NOMO-1 treated with dmso at 0.1 percent for 144 hours (cell line): ENCODE data around the gene VAPA.

Experiments
- DNase-seq: peaks from one replicate; lab custom pipeline; 2025; ENCODE audit not compliant: unreplicated experiment; lab: John Stamatoyannopoulos, UW

Gene VAPA, protein sequence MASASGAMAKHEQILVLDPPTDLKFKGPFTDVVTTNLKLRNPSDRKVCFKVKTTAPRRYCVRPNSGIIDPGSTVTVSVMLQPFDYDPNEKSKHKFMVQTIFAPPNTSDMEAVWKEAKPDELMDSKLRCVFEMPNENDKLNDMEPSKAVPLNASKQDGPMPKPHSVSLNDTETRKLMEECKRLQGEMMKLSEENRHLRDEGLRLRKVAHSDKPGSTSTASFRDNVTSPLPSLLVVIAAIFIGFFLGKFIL

DNA sequence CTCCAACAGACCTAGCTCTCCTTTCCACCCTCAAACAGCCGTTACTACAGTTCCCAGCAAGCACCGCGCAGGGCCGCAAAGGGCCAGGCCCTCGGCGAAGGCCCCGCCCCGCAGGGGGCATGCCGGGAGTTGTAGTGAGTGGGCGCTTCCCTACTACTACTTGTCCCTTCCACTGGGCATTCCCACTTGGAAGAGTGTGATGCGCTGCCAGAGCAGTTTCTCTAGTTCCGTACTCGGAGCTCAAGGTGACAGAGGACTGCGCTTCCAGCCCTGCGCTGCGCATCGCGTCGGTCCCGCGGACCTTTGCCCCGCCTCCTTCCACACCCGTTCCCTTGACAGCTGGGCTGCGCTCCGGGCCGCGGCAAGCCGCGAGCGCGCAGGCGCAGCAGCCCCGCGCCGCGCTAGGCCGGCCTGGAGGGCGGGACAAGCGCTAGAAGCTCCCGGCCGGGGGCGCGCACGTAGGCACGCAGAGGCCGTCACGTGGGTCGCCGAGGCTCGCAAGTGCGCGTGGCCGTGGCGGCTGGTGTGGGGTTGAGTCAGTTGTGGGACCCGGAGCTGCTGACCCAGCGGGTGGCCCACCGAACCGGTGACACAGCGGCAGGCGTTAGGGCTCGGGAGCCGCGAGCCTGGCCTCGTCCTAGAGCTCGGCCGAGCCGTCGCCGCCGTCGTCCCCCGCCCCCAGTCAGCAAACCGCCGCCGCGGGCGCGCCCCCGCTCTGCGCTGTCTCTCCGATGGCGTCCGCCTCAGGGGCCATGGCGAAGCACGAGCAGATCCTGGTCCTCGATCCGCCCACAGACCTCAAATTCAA, at the start of gene VAPA:
TSS of gene VAPA (plus strand) at position 491 of the 808 bp plus-strand sequence. CDS start at position 732, 241 bp downstream.
- peak; percentile 97 for DNase-seq

DNA sequence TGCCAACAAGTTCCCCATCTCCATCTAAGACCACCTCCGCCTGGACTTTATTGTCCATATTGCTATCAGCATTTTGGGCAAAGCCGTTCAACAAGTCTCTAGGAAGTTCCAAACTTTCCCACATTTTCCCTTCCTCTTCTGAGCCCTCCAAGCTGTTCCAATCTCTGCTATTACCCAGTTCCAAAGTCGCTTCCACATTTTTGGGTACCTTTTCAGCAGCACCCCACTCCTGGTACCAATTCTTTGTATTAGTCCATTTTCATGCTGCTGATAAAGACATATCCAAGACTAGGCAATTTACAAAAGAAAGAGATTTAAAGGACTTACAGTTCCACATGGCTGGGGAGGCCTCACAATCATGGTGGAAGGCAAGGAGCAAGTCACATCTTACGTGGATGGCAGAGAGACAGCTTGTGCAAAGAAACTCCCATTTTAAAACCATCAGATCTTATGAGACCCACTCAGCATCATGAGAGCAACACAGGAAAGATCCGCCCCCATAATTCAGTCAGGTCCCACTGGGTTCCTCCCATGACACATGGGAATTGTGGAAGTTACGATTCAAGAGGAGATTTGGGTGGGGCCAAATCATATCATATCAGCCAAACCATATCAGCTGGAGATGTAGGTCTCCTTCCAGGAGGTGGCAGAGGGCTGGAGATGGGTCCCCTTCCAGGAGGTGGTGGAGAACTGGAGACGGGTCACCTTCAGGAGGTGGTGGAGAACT, 47.9 kb upstream of the VAPA start:
- no peak for DNase-seq

DNA sequence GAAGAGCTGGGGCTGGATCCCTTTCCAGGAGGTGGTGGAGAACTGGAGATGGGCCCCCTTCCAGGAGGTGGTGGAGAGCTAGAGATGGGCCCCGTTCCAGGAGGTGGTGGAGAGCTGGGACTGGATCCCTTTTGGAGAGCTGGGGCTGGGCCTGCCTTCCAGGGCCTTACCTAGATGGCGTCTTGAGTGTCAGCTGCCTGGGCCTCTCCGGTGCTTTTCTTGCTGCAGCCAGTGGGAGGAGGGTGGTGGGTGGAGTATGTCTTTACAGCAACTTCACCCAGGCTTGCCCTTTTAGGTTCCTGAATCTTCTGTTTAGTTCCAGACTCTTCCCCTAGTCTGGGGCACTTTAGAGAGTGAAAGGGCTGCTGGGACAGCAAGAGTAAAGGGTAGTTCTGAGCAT, 47.2 kb upstream of the VAPA start:
- DNase-seq: no peak

DNA sequence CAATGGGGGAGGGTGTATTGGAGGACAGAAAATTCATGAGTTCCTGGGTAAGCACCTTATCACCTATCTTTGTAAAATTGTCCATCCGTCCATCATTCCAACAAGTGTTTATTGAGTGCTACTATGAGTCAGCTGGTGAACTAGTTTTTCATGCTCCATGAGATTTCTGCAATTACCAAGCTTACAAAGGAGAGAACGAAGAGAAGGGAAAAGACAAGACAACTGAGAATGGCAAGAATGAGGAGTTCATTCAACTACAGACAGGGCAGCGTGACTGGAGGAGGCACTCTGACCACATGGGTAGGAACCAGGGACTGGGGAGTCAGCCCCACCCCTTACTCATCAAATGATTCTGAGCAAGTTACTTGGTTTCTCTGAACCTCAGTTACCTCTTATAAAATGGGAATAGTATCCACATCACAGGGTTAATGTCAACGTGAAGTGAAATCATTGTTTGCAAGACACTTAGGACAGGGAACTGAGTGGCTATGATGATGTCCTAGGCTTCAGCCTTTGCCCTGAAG, 46.7 kb upstream of the VAPA start:
- no peak for DNase-seq

DNA sequence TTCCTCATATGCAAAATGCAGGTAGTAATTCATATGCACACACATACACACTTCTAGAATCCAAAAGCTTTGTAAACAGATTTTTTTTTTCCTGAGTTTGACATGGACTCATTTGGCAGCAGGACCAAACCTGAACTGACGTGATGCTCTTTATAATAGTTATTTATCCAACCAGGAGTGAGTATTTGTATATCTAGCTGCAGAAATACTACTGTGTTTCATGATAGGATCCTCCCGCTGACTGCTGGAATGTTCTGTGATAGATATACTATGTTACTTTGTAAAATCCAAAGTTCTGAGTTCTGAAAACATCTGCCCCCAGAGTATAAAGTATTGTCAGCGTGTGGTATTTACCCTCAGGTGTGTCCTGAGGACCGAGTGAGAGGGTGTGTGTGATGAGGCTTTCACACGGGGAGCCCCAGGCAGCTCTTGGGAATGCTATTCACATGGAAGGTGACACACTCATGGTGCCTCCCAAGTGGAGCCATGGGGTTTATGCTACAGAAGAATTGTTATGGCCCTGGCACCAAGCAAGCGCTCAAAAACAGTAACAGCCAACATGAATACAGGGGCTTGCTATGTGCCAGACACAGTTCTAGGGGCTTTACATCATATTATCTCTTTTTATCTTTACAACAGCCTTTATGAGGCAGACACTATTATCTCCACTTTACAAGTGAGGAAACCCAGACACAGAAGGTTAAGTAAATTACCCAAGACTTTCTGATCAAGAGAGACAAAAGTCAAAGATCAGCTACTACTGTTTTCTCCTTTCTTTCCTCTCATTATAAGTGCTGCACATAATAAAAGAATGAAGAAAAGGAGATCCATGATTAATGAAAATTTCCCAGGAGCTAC, 44.7 kb upstream of the VAPA start:
- no peak for DNase-seq

DNA sequence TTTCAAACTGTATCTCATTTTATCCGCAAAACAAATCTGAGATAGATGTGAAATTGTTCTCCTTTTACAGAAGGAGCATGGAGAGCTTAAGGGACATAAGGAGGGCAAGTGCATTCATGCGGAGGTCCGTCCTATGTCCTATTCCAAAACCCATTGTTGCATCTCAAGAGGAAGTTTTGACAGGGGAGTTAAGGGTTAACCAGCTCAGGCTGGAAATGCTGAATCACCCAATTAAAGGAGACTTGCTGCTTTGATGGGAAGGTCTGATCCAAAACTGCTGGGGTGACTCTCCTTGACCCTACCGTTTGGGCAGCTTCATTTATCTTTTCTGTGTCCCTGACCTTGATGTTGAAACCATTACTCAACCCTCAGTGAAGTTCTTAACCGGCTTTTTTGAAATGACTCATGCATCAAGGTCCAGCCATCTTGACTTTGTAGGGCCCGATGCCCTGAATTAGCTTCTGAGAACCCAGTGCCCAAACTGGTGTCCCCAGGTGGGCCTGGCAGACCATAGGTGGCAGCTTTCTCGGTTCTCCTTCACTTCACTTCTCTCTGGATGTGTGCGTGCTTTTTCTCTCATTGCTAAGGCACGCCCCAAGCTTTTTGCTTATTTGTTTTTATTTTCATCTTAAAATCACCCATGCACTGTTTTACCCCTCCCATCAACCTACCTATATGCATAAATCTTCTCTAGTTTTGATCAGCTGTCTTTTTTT, 43.9 kb upstream of the VAPA start:
- DNase-seq: peak; percentile 93

DNA sequence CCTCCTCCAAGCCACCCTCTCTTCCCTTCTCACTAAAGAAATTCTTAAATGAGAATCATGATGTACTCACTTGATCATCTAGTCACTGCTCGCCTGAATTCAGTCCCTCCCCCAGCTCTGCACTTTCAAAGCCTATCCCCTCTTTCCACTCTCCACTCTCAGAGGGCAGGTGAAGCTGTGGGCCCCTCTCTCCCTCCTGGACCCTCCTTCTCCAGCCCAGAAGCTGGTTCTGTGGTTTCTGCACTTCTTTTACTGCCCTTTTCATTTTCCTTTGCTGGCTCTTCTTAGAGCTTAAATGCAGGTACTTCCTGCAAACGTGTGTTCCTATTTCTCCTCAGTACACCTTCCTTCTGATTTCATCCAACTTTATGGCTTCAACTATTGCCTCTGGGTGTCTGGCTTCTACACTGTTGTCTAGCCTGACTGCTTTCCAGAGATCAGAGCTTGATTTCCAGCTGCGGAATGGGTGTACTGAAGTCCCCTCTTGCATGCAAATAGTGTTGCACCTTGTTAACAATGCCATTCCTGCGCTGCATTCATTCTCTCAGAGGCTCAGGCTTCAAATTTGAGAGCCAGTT, 43.3 kb upstream of the VAPA start:
- peak; percentile 26 for DNase-seq

DNA sequence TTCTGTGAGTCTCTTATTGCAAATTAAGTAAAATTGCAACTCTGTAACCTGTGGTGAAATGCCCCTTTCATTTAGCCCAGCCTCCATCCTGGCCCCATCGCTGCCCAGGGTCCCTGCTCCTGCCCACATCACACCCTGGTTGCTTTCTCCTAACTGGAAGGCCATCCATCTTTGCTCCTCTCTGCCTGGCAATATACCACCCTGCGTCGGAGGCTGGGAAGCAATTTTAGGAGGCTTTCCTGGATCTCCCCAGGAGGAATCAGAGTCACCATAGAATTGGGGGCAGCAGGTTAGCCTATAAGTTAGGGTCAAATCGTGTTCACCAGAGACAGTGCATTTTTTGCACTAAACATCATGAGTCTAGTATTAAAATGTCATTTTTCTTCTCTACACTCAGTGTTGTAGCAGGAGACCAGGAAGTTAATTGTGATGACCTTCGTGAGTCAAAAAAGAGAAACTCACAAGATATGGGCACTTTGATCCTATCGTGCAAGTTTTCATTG, 42.5 kb upstream of the VAPA start:
- no peak for DNase-seq

DNA sequence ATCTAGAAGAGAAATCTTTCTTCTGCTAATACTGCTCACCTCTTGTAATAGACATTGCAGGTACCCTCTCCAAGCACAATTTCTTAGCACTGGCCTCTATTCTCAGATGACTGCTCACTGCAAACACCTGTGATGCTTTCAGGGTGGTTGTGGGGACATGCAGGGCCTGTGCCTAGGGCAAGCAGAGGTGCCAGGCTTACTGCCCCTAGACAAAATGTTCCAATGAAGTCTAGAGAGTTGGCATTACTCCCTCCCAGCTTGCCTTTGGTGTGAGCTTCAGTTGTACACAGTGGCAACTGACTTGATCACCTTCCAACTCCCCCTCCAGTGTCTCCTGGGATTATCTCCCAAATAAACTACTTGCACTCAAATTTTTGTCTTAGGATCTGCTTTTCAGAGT, 41.0 kb upstream of the VAPA start:
- no peak for DNase-seq

DNA sequence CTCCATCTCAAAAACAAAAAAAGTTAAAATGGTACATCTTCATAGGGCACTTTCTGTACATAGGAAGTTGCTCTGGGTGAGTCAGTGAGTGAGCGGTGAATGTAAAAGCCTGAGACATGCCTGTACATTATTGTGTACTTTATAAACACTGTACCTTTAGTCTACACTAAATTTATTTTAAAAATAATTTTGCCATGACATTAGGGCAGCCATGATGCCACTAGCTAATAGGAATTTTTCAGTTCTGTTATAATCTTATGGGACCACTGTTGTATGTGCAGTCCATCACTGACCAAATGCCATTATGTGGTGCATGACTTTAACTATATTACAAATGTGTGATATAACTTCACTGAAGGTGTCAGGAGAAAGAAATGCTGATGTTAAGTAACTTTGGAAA, 39.1 kb upstream of the VAPA start:
- DNase-seq: no peak

DNA sequence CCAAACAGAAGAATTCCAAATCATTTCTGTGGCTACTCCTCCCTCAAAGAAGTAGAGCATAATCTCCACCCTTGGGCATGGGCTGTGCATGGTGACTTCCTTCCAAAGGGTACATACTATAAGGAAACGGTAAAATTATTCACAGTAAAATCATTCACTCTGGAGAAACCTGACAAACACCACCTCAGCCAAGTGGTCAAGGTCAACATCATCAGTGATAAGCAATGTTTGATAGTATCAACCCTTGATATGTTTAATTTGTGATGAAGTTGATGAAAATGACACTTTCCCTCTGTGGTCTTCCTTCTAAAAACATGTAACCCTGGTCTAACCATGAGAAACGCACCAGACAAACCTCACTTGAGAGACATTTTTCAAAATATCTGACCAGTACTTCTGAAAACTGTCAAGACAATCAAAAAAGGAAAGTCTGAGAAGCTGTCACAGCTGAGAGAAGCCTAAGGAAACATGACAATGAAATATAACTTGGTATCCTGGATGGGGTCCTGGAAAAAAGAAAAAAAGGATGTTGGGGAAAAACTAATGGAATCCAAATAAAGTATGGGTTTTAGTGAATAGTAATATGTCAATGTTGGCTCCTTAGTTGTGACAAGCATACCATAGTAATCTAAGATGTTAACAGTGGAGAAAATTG, 37.5 kb upstream of the VAPA start:
- no peak for DNase-seq

DNA sequence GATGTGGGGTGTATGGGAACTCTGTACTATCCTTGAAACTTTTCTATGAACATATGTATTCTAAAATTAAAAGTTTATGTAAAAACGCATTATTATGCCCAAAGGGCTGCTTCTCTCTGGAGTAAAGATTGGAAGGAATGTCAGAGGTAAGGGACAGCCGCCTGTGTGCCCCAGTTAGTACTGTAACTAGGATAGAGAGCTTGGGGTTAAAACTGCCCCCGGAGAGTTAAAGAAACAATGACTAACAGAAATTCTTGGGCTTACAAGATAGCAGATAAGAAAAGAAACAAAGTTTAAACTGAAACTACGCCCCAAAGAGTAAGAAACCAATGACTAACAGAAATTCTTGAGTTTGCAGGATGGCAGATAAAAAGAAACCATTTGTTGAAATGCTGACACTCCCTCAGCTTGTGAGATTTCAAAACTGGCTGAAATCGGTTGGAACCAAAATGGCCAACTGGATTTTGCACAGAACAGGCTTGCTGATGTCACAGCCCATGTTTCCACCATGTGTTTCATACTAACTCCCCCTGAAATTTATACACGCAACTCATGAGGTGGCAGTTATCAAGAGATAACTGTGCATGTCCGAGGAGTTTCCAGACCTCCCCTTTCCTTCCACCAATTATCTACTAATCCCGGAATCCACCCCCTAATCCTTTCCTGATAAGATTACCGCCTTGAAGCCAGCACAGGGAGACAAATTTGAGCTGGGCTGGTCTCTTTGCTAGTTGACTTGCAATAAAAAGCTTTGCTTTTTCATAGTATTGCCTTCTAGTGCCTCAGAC, 36.8 kb upstream of the VAPA start:
- DNase-seq: no peak

DNA sequence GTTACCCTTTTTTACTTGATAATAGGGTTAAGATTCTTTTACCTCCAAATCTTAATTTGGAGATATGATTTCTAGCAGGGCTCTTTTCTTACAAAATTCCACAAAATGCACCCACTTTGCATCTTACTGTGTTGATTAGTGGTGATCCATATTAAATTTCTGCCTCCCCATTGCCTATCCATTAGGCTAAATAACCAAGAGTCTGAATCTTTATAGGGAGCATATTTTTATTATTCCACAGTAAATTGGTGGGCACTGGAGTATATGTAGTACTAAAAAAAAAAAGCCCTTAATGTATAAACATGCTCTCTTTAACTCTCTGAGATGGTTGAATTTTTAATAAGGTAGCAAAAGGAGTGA, 36.2 kb upstream of the VAPA start:
- DNase-seq: no peak

DNA sequence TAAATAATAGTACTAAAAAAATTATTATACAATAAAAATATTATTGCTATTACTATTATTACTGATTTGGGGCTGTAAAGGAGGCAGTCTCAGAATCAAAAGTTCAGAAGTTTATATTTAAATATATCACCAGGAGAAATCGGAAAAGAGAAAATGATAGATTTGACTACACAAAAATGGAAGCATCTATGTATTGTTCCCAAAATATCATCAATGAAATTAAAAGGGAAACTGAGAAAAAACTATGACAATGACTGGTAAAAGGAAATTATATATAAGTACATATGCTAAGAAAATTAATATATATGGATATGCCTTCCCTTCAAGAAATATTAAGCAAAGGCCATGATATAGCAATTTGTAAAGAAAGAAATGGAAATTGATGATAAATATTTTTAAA, 35.7 kb upstream of the VAPA start:
- no peak for DNase-seq

DNA sequence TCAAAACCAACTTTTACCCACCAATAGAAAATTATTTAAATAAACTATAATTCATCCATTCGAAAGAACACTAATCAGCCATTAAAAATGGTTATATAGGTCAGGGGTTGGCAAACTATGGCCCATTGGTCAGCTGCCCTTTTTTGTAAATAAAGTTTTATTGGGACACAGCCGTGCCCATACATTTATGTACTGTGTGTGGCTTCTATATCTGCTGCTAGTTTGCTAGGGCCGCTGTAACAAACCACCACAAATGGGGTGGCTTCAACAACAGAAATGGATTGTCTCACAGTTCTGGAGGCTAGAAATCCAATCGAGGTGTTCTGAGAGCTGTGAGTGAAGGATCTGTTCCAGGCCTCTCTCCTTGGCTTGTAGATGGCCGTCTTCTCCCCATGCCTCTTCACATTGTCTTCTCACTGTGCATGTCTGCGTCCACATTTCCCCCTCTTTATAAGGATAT, 35.0 kb upstream of the VAPA start:
- no peak for DNase-seq

DNA sequence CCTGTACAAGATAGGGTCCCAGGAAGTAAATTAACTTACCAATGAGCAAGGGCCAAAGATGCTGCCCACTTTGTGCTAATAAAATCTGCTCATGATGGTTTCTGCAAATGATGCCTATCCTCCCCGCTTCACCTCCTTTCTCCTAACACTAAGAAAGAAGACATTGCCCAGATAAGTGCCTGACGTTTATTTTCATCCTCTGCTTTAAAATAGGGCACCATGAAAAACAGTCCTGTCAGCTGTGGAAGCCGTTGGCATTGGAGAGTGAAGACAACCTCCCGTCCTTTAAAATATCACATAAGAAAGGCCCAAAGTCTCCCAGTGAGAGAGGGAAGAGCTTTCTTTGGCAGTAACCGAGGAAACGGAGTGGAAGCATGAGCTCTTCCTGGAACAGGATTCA, 29.7 kb upstream of the VAPA start:
- DNase-seq: no peak

DNA sequence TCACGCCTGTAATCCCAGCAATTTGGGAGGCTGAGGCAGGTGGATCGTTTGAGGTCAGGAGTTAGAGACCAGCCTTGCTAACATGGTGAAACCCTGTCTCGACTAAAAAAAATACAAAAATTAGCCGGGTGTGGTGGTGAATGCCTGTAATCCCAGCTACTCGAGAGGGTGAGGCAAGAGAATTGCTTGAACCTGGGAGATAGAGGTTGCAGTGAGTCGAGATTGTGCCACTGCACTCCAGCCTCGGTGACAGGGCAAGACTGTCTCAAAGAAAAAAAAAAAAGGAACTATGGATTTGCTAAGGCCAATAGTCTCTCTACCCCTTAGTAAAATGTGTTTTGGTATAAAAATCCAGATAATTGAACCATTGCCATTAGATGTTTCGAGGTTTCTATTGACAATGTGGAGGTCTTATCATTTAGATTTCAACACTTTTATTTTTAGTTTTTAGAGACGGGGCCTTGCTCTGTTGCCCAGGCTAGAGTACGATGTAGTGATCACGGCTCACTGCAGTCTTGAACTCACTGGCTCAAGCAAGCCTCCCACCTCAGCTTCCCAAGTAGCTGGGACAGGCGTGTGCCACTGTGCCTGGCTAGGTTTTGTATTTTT, 29.2 kb upstream of the VAPA start:
- no peak for DNase-seq
